H9 (cell line): ENCODE data around the gene ZNF521. TPM values are rescaled to one million over a fixed set of nuclear protein-coding genes. Genes with fewer than 3 reads are reported as not detected.

ENCODE experiments used
- DNase-seq: peaks from one replicate; pipeline ENCODE4 v3.0.0-alpha.2; 2017
- H2AFZ ChIP-seq: one replicate; pipeline ENCODE4 v1.6.1; 2013; ENCODE audit warnings: mild to moderate bottlenecking, low read length, control low read depth, moderate library complexity
- H2AK5ac ChIP-seq: 2 replicates; pipeline ENCODE4 v1.6.1; 2013; ENCODE audit warnings: low read length, control low read depth, mixed read lengths; ENCODE audit not compliant: insufficient read length
- H2BK120ac ChIP-seq: one replicate; pipeline ENCODE4 v1.6.1; 2013; ENCODE audit warnings: low read depth, mild to moderate bottlenecking, low read length, control low read depth, inconsistent platforms; ENCODE audit not compliant: poor library complexity, severe bottlenecking
- H2BK12ac ChIP-seq: 2 replicates; pipeline ENCODE4 v1.6.1; 2013; ENCODE audit warnings: low read length, control low read depth, mixed read lengths, low read depth; ENCODE audit not compliant: insufficient read length
- H2BK15ac ChIP-seq: 2 replicates; pipeline ENCODE4 v1.6.1; 2013; ENCODE audit warnings: low read depth, low read length, control low read depth
- H2BK20ac ChIP-seq: one replicate; pipeline ENCODE4 v1.6.1; 2013; ENCODE audit warnings: low read depth, mild to moderate bottlenecking, low read length, control low read depth, inconsistent platforms; ENCODE audit not compliant: poor library complexity, severe bottlenecking
- H2BK5ac ChIP-seq: 2 replicates; pipeline ENCODE4 v1.6.1; 2013; ENCODE audit warnings: low read length, control low read depth, mixed read lengths; ENCODE audit not compliant: insufficient read length
- H3K14ac ChIP-seq: 2 replicates; pipeline ENCODE4 v1.6.1; 2013; ENCODE audit warnings: low read length, control low read depth; ENCODE audit not compliant: insufficient read depth
- H3K18ac ChIP-seq: 2 replicates; pipeline ENCODE4 v1.6.1; 2013; ENCODE audit warnings: low read depth, mild to moderate bottlenecking, mixed read lengths, low read length, control low read depth; ENCODE audit not compliant: insufficient read length
- H3K23ac ChIP-seq: 2 replicates; pipeline ENCODE4 v1.6.1; 2013; ENCODE audit warnings: low read length, control low read depth, mixed read lengths, low read depth; ENCODE audit not compliant: insufficient read length
- H3K23me2 ChIP-seq: 2 replicates; pipeline ENCODE4 v1.6.1; 2013; ENCODE audit warnings: low read depth, mild to moderate bottlenecking, mixed read lengths, low read length, control low read depth; ENCODE audit not compliant: insufficient read length, poor library complexity, severe bottlenecking
- H3K27ac ChIP-seq: 2 replicates; pipeline ENCODE4 v1.5.1; 2013; ENCODE audit warnings: low read length, control low read depth, mixed read lengths, low read depth; ENCODE audit not compliant: insufficient read length
- H3K27me3 ChIP-seq: 2 replicates; pipeline ENCODE4 v1.6.1; 2013; ENCODE audit warnings: low read length, control low read depth, inconsistent platforms; ENCODE audit not compliant: insufficient read depth
- H3K4ac ChIP-seq: 2 replicates; pipeline ENCODE4 v1.6.1; 2013; ENCODE audit warnings: low read depth, mild to moderate bottlenecking, control low read depth, inconsistent platforms, low read length, moderate library complexity
- H3K4me1 ChIP-seq: 2 replicates; pipeline ENCODE4 v1.6.1; 2013; ENCODE audit warnings: low read length, control low read depth, inconsistent platforms; ENCODE audit not compliant: insufficient read depth
- H3K4me2 ChIP-seq: 2 replicates; pipeline ENCODE4 v1.6.1; 2013; ENCODE audit warnings: low read length, control low read depth, mixed read lengths; ENCODE audit not compliant: insufficient read length, insufficient read depth
- H3K56ac ChIP-seq: 2 replicates; pipeline ENCODE4 v1.6.1; 2013; ENCODE audit warnings: low read depth, mild to moderate bottlenecking, mixed read lengths, low read length, control low read depth; ENCODE audit not compliant: insufficient read length
- H3K79me1 ChIP-seq: 2 replicates; pipeline ENCODE4 v1.6.1; 2013; ENCODE audit warnings: low read depth, mild to moderate bottlenecking, moderate library complexity, low read length, control low read depth, inconsistent platforms; ENCODE audit not compliant: insufficient read depth, poor library complexity, severe bottlenecking
- H3K79me2 ChIP-seq: 2 replicates; pipeline ENCODE4 v1.6.1; 2013; ENCODE audit warnings: low read length, control low read depth, inconsistent platforms; ENCODE audit not compliant: insufficient read depth
- H3K9ac ChIP-seq: 2 replicates; pipeline ENCODE4 v1.6.1; 2013; ENCODE audit warnings: low read length, control low read depth, mixed read lengths; ENCODE audit not compliant: insufficient read length; ENCODE audit errors: extremely low read depth
- H3K9me3 ChIP-seq: one replicate; pipeline ENCODE4 v1.6.1; 2013; ENCODE audit warnings: low read depth, low read length, inconsistent platforms; ENCODE audit not compliant: control insufficient read depth
- H3T11ph ChIP-seq: one replicate; pipeline ENCODE4 v1.6.1; 2013; ENCODE audit warnings: mild to moderate bottlenecking, low read length, control low read depth, inconsistent platforms
- H4K20me1 ChIP-seq: one replicate; pipeline ENCODE4 v1.6.1; 2013; ENCODE audit not compliant: control insufficient read depth, insufficient read length, insufficient read depth
- H4K5ac ChIP-seq: 2 replicates; pipeline ENCODE4 v1.6.1; 2013; ENCODE audit warnings: low read depth, mild to moderate bottlenecking, mixed read lengths, low read length, control low read depth; ENCODE audit not compliant: insufficient read length
- H4K8ac ChIP-seq: replicated peaks from 2 replicates; pipeline ENCODE4 v1.6.1; 2013; ENCODE audit warnings: low read length, control low read depth, mixed read lengths, low read depth; ENCODE audit not compliant: insufficient read length
- H4K91ac ChIP-seq: 2 replicates; pipeline ENCODE4 v1.6.1; 2013; ENCODE audit warnings: low read depth, mild to moderate bottlenecking, moderate library complexity, mixed read lengths, low read length, control low read depth; ENCODE audit not compliant: insufficient read length
- H3K27ac Mint-ChIP-seq, 3 experiments: 2 replicates in 2 of 3; 3 replicates in 1 of 3; pipeline ENCODE4 v1.8.0; 2020 to 2021; ENCODE audit warnings: mixed read lengths in 3 of 3, mild to moderate bottlenecking in 1 of 3, moderate library complexity in 1 of 3
- H3K27me3 Mint-ChIP-seq: 2 replicates; pipeline ENCODE4 v1.8.0; 2021; ENCODE audit warnings: low read depth, mild to moderate bottlenecking, moderate library complexity, mixed read lengths
- H3K36me3 Mint-ChIP-seq, 3 experiments: 2 replicates in 2 of 3; 3 replicates in 1 of 3; pipeline ENCODE4 v1.8.0; 2020 to 2021; ENCODE audit warnings: low read depth in 3 of 3, mixed read lengths in 3 of 3; ENCODE audit not compliant: insufficient read depth in 1 of 3
- H3K4me1 Mint-ChIP-seq, 2 experiments: 2 replicates each; pipeline ENCODE4 v1.8.0; 2020; ENCODE audit warnings: mixed read lengths in 2 of 2
- H3K4me3 Mint-ChIP-seq, 2 experiments: 2 replicates in 1 of 2; 3 replicates in 1 of 2; pipeline ENCODE4 v1.8.0; 2020 to 2021; ENCODE audit warnings: mild to moderate bottlenecking in 2 of 2, mixed read lengths in 2 of 2, moderate library complexity in 1 of 2
- H3K9me3 Mint-ChIP-seq, 2 experiments: 2 replicates in 1 of 2; 3 replicates in 1 of 2; pipeline ENCODE4 v1.8.0; 2020; ENCODE audit warnings: mild to moderate bottlenecking in 2 of 2, mixed read lengths in 2 of 2, moderate library complexity in 1 of 2
- CTCF ChIP-seq: fragments of 200-600 bp; sonication (generic); conservative IDR thresholded peaks from 3 replicates; pipeline ENCODE4 v1.8.0; 2021; ENCODE audit warnings: antibody characterized with exemption, mild to moderate bottlenecking
- WGBS: extraction: QIAGEN DNeasy Blood & Tissue Kit; methylation state at CpG from one replicate; pipeline ENCODE4 v1.1.7; 2013; ENCODE audit warnings: missing lambda C conversion rate, low lambda C conversion rate, mixed read lengths; ENCODE audit not compliant: insufficient read length; ENCODE audit errors: extremely low coverage; 5-methylcytosine and 5-hydroxymethylcytosine counted together
- total RNA-seq: library from RNA; stranded (reverse); gene quantifications from 2 replicates; pipeline ENCODE4 v1.2.1, GENCODE V29; 2021

Gene ZNF521
- total RNA-seq, 1 experiment from 2014 or later, result 3.3 TPM

DNA sequence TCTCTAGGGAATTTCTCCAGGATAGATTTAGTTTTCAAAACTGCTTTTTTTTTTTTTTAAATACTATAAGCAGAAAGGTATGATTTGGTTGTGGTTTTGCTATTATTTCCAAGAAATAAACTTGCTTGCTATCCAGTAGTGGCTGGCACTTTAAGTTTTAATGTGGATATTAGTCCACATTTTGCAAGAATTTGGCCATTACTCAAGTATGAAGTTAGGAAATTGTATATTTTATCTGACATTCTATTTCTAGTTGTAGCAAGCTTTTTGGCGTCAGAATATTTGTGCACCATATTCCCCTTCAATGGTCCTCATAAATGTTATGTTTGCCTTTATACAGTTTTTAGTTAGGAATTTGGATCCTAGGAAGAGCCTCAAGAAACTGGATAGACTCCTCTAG is 226.3 kb downstream of the ZNF521 start:
- Histone ChIP-seq H2AK5ac (no peak overlapping the region), H2BK15ac (no peak overlapping the region), H3K79me1 (no peaks in the 10 kb centered on the region), H3K9ac (no peak overlapping the region), H3K23me2 (no peaks in the 10 kb centered on the region), H3K56ac (no peak overlapping the region), H3K4ac (no peak overlapping the region), H2BK12ac (no peak overlapping the region), H3K27ac (no peak overlapping the region), H4K20me1 (no peaks in the 10 kb centered on the region), H3K14ac (no peak overlapping the region), H2BK20ac (no peak overlapping the region), H3K18ac (no peak overlapping the region), H4K91ac (no peak overlapping the region), H4K5ac (no peak overlapping the region), H3K79me2 (no peaks in the 10 kb centered on the region), H2BK120ac (no peak overlapping the region), H3K9me3 (no peaks in the 10 kb centered on the region), H3T11ph (no peak overlapping the region), H4K8ac (no peak overlapping the region), H3K23ac (no peak overlapping the region), H3K27me3 (no peaks in the 10 kb centered on the region), H3K4me1 (no peaks in the 10 kb centered on the region), H2BK5ac (no peak overlapping the region), H3K4me2 (no peak overlapping the region), H2AFZ (no peak overlapping the region)
- DNase-seq, result no peak
- TF ChIP-seq CTCF, result no peak
- Mint-ChIP-seq H3K4me1 (peaks cover 0 to 6% of the 10 kb centered on the region in 2 experiments; a peak in 1 of 4 replicates), H3K36me3 (peaks cover 0 to 2% (median 1%) of the 10 kb centered on the region in 3 experiments; a peak in 5 of 7 replicates), H3K27ac (no peak overlapping the region), H3K9me3 (peaks cover 0 to 3% of the 10 kb centered on the region in 2 experiments; a peak in 4 of 5 replicates), H3K27me3 (peaks cover 2% of the 10 kb centered on the region; the same call in 1 of the 2 replicates), H3K4me3 (no peak overlapping the region)
- no CpG with 5 or more reads among the region's 1 CpG for WGBS
